Stimulated activated CD4-positive, alpha-beta T cell treated with anti-CD3 and anti-CD28 coated beads, Interleukin-12 subunit alpha, Interleukin-12 subunit beta, amount 100 ng/mL, for 4 hours (primary cell): Measurements from ENCODE around the gene PCDHGA12.
A peak's percentile ranks its signal among the peaks of the same experiment; 100 is the strongest.
"Not testable (repeated sequence)": the region's sequence is repeated elsewhere in the genome, so short reads cannot be mapped to it uniquely, and the experiment has no call there.

ENCODE experiments used
- DNase-seq: peaks from one replicate; pipeline ENCODE4 v3.0.0-alpha.2; 2020

Gene PCDHGA12

GRCh38 chr5:141409598-141410306 lies 20.6 kb upstream of the PCDHGA12 start:
- DNase-seq = no peak

- DNase-seq = no peak
Observed at GRCh38 chr5:141411575-141411974, 18.7 kb upstream of the PCDHGA12 start.

GRCh38 chr5:141412854-141413539 lies 17.3 kb upstream of the PCDHGA12 start, which contains the start of gene PCDHGA10:
PCDHGA10 (plus strand) TSS chr5:141412987; CDS start chr5:141413176, 189 bp downstream.
- DNase-seq = peak; percentile 44

GRCh38 chr5:141413540-141414069 lies 16.7 kb upstream of the PCDHGA12 start:
- no peak for DNase-seq

- DNase-seq = not testable (repeated sequence)
Observed at GRCh38 chr5:141414548-141415274, 15.6 kb upstream of the PCDHGA12 start.

- DNase-seq = not testable (repeated sequence)
Observed at GRCh38 chr5:141415275-141415618, 15.1 kb upstream of the PCDHGA12 start.

GRCh38 chr5:141417494-141418172 lies 12.7 kb upstream of the PCDHGA12 start, which contains the start of gene PCDHGB7:
PCDHGB7 (plus strand) TSS chr5:141417677; CDS start chr5:141417860, 183 bp downstream.
- DNase-seq = peak; percentile 45

GRCh38 chr5:141419074-141419880 lies 11.0 kb upstream of the PCDHGA12 start:
- DNase-seq = no peak

- DNase-seq = peak; percentile 31
Observed at GRCh38 chr5:141420855-141421488, 9.3 kb upstream of the PCDHGA12 start, which contains the start of gene PCDHGA11. PCDHGA11 (plus strand) TSS chr5:141421051; CDS start chr5:141421228, 177 bp downstream.

- DNase-seq = no peak
Observed at GRCh38 chr5:141421489-141421855, 8.8 kb upstream of the PCDHGA12 start.

GRCh38 chr5:141422742-141423291 lies 7.5 kb upstream of the PCDHGA12 start:
- no peak for DNase-seq

- DNase-seq = no peak
Observed at GRCh38 chr5:141427783-141428426, 2.4 kb upstream of the PCDHGA12 start.

GRCh38 chr5:141431286-141431685 lies 979 bp downstream of the PCDHGA12 start:
- DNase-seq = no peak

GRCh38 chr5:141432308-141432707 lies 2.0 kb downstream of the PCDHGA12 start:
- not testable (repeated sequence) for DNase-seq

GRCh38 chr5:141432726-141433125 lies 2.4 kb downstream of the PCDHGA12 start:
- DNase-seq = not testable (repeated sequence)

- DNase-seq = no peak
Observed at GRCh38 chr5:141434006-141434405, 3.7 kb downstream of the PCDHGA12 start.

GRCh38 chr5:141437221-141437620 lies 6.9 kb downstream of the PCDHGA12 start:
- DNase-seq = no peak

- no peak for DNase-seq
Observed at GRCh38 chr5:141439411-141440141, 9.3 kb downstream of the PCDHGA12 start.

- DNase-seq = no peak
Observed at GRCh38 chr5:141440341-141440740, 10.0 kb downstream of the PCDHGA12 start.
